Measurements from ENCODE around the gene ZBP1.

The ZBP1 gene

GRCh38 chr20:57617079-57617795, 3.0 kb downstream of the ZBP1 start:
- no peak for DNase-seq (ENCODE audit: low read depth)

- no peak for DNase-seq (ENCODE audit: low read depth)
These were observed 3.9 kb downstream of the ZBP1 start for GRCh38 chr20:57616143-57616951.

GRCh38 chr20:57615445-57615811, 4.8 kb downstream of the ZBP1 start:
- DNase-seq (ENCODE audit: low read depth): no peak

- no peak for DNase-seq (ENCODE audit: low read depth)
These were observed 5.5 kb downstream of the ZBP1 start for GRCh38 chr20:57614490-57615444.

- no peak for DNase-seq (ENCODE audit: low read depth)
These were observed 6.7 kb downstream of the ZBP1 start for GRCh38 chr20:57613481-57613921.

- no peak for DNase-seq (ENCODE audit: low read depth)
These were observed 7.3 kb downstream of the ZBP1 start for GRCh38 chr20:57612916-57613315.

GRCh38 chr20:57612436-57612835, 7.8 kb downstream of the ZBP1 start:
- DNase-seq (ENCODE audit: low read depth): no peak

GRCh38 chr20:57611586-57612311, 8.5 kb downstream of the ZBP1 start:
- no peak for DNase-seq (ENCODE audit: low read depth)

- DNase-seq (ENCODE audit: low read depth): no peak
These were observed 9.8 kb downstream of the ZBP1 start for GRCh38 chr20:57610261-57610952.

GRCh38 chr20:57609842-57610167, 10.4 kb downstream of the ZBP1 start:
- no peak for DNase-seq (ENCODE audit: low read depth)

GRCh38 chr20:57609086-57609841, 11.0 kb downstream of the ZBP1 start:
- DNase-seq (ENCODE audit: low read depth): no peak

GRCh38 chr20:57608516-57608915, 11.7 kb downstream of the ZBP1 start:
- no peak for DNase-seq (ENCODE audit: low read depth)

- DNase-seq (ENCODE audit: low read depth): no peak
These were observed 14.3 kb downstream of the ZBP1 start for GRCh38 chr20:57605878-57606277.

- DNase-seq (ENCODE audit: low read depth): no peak
These were observed 15.2 kb downstream of the ZBP1 start for GRCh38 chr20:57605045-57605444.

GRCh38 chr20:57603120-57603519, 17.1 kb downstream of the ZBP1 start:
- DNase-seq (ENCODE audit: low read depth): no peak

GRCh38 chr20:57601737-57602136, 18.5 kb downstream of the ZBP1 start:
- no peak for DNase-seq (ENCODE audit: low read depth)

- no peak for DNase-seq (ENCODE audit: low read depth)
These were observed 19.0 kb downstream of the ZBP1 start for GRCh38 chr20:57601211-57601570.

GRCh38 chr20:57600320-57601210, 19.7 kb downstream of the ZBP1 start:
- DNase-seq (ENCODE audit: low read depth): no peak

GRCh38 chr20:57598491-57598890, 21.7 kb downstream of the ZBP1 start:
- no peak for DNase-seq (ENCODE audit: low read depth)

GRCh38 chr20:57598060-57598459, 22.2 kb downstream of the ZBP1 start:
- no peak for DNase-seq (ENCODE audit: low read depth)
